ENCODE results near the gene STON2. TPM values are rescaled to one million over a fixed set of nuclear protein-coding genes. Genes with fewer than 3 reads are reported as not detected.

Gene STON2
- total and polyA plus RNA-seq, 2 of the 8 experiments (the other 6 are each of a cell fraction or from before 2014, with no cell fraction given): 8.9 to 50.0 TPM

- TF ChIP-seq CHD7 (IDR thresholded peaks at IDR 0.05; ENCODE audit: insufficient replicate concordance, low read length) (no peak), EGR1 (IDR thresholded peaks at IDR 0.05; ENCODE audit: borderline replicate concordance, low read depth, low read length) (no peak), EZH2 (IDR thresholded peaks at IDR 0.05; ENCODE audit: low read depth, low read length, severe bottlenecking) (no peak), ASH2L (IDR thresholded peaks at IDR 0.05; ENCODE audit: low read length) (no peak), CBX5 (IDR thresholded peaks at IDR 0.05; ENCODE audit: low read depth, low read length) (no peak), ATF3 (IDR thresholded peaks at IDR 0.05; ENCODE audit: insufficient read depth, low read depth, low read length) (no peak), CEBPB (IDR thresholded peaks at IDR 0.05; ENCODE audit: low read depth, low read length) (no peak), SP4 (IDR thresholded peaks at IDR 0.05; ENCODE audit: low read length) (no peak), SP1 (IDR thresholded peaks at IDR 0.05; ENCODE audit: low read depth, low read length) (no peak), USF2 (IDR thresholded peaks at IDR 0.05; ENCODE audit: low read length) (no peak), KDM5A (IDR thresholded peaks at IDR 0.05; ENCODE audit: low read length) (no peak)
Measured at GRCh38 chr14:81343701-81344100, 56.4 kb downstream of the STON2 start (continued).

Measured in H1 (cell line).